A673 (cell line): ENCODE results near the gene BICC1.

ENCODE experiments used
- EZH2 ChIP-seq: fragments of 200-600 bp; sonication (generic); IDR thresholded peaks from 2 replicates; pipeline ENCODE4 v1.6.1; 2017; ENCODE audit warnings: borderline replicate concordance, low read depth, mild to moderate bottlenecking, mixed read lengths, antibody characterized with exemption, low read length; ENCODE audit not compliant: poor library complexity, severe bottlenecking
- TF ChIP-seq, protein P1 (sequence below): fragments of 300-800, 200-600 bp; sonication (generic); conservative IDR thresholded peaks from 2 replicates; pipeline ENCODE4 v1.5.1; 2017; ENCODE audit warnings: low read depth, mild to moderate bottlenecking, antibody characterized with exemption, low read length, moderate library complexity, mixed read lengths

DNA sequence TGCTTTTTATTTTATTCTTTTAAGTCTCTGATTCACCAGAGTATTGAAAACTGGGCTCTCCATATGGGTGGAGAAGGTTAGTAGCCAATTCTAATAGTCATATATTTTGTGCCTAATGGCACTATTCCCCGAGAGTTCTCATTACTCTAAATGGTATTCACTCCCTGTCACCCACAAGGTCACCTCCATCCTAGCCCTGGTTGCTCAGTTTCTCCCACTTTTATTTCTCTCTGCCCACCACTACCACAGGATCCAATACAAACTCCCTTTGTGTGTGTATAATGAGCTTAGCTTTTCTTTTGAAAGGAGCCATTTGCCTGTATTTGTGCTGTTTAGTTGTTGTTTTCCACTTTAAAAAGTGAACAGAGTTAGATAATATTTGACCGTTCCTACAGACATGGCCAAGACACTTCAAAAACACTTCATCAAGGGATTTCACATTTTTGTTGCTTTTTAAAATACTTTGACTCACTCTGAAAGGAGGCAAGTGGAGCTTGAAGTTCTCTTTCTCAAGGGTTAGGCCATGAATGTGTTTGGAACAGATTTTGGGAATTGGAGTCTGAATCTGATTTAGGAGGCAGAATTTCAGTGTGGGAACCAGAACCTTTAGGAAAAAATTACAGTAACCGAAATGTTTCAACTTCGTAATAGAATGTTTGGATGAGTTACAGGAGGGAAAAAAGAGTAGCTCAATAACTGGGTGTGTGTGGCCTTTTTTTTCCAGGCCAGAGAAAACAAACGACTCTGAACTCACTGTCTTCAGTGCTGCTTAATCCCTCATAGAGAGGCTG lies 321.3 kb downstream of the BICC1 start:
- TF ChIP-seq, protein P1, sequence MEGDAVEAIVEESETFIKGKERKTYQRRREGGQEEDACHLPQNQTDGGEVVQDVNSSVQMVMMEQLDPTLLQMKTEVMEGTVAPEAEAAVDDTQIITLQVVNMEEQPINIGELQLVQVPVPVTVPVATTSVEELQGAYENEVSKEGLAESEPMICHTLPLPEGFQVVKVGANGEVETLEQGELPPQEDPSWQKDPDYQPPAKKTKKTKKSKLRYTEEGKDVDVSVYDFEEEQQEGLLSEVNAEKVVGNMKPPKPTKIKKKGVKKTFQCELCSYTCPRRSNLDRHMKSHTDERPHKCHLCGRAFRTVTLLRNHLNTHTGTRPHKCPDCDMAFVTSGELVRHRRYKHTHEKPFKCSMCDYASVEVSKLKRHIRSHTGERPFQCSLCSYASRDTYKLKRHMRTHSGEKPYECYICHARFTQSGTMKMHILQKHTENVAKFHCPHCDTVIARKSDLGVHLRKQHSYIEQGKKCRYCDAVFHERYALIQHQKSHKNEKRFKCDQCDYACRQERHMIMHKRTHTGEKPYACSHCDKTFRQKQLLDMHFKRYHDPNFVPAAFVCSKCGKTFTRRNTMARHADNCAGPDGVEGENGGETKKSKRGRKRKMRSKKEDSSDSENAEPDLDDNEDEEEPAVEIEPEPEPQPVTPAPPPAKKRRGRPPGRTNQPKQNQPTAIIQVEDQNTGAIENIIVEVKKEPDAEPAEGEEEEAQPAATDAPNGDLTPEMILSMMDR: no peak
- no peak for TF ChIP-seq EZH2
